Skeletal muscle satellite cell (primary cell): ENCODE results near the gene LMF1.
"Not testable (repeated sequence)": the region's sequence is repeated elsewhere in the genome, so short reads cannot be mapped to it uniquely, and the experiment has no call there.

Experiments used
- H3K27me3 ChIP-seq: 2 replicates; pipeline ENCODE4 v1.7.0; 2013; ENCODE audit warnings: low read length; ENCODE audit not compliant: control insufficient read depth, insufficient read depth
- H3K36me3 ChIP-seq: 2 replicates; pipeline ENCODE4 v1.7.0; 2013; ENCODE audit warnings: mild to moderate bottlenecking, control low read depth, low read length; ENCODE audit not compliant: insufficient read depth
- H3K4me1 ChIP-seq: 2 replicates; pipeline ENCODE4 v1.7.0; 2013; ENCODE audit warnings: low read length; ENCODE audit not compliant: control insufficient read depth, insufficient read depth
- H3K4me2 ChIP-seq: 2 replicates; pipeline ENCODE4 v1.7.0; 2013; ENCODE audit warnings: mild to moderate bottlenecking, low read length
- H3K4me3 ChIP-seq: 2 replicates; pipeline ENCODE4 v1.7.0; 2013; ENCODE audit warnings: low read length
- H3K9ac ChIP-seq: 2 replicates; pipeline ENCODE4 v1.7.0; 2013; ENCODE audit warnings: mild to moderate bottlenecking, low read depth, low read length, moderate library complexity
- H3K9me3 ChIP-seq: replicated peaks from 2 replicates; pipeline ENCODE4 v1.7.0; 2013; ENCODE audit warnings: mild to moderate bottlenecking, control low read depth, low read length

The LMF1 gene

GRCh38 chr16:892536-893255, 78.1 kb downstream of the LMF1 start:
- Histone ChIP-seq H3K9ac (no peak overlapping the region), H3K4me3 (no peak overlapping the region), H3K9me3 (no peaks in the 10 kb centered on the region), H3K36me3 (no peaks in the 10 kb centered on the region), H3K4me1 (no peaks in the 10 kb centered on the region), H3K4me2 (no peak overlapping the region), H3K27me3 (no peaks in the 10 kb centered on the region)

DNA sequence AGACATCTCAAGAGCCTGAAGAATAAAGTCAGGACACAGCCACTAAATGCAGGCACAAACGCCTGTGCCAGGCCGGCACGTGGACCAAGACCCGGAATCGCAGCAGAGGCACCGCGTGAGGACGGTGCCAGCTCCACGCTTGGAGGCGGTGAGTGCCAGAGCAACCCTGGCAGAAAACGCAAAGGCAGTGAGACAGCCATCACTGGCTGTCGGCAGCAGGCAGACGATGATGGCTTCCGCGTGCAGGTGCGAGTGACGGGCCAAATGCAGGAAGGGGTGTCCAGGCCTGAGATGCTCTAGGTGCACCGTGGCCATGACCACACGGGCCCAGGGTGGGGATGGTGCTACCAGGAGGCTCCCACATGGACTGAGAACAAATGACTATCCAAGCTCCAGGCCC, 78.8 kb downstream of the LMF1 start:
- H3K9me3 ChIP-seq: no peaks in the 10 kb centered on the region
- no peaks in the 10 kb centered on the region for H3K4me1 ChIP-seq
- no peaks in the 10 kb centered on the region for H3K27me3 ChIP-seq
- no peaks in the 10 kb centered on the region for H3K36me3 ChIP-seq
- H3K9ac ChIP-seq: no peak overlapping the region
- H3K4me2 ChIP-seq: no peak overlapping the region
- no peak overlapping the region for H3K4me3 ChIP-seq

- Histone ChIP-seq H3K27me3 (no peaks in the 10 kb centered on the region), H3K9ac (no peak overlapping the region), H3K36me3 (no peaks in the 10 kb centered on the region), H3K9me3 (no peaks in the 10 kb centered on the region), H3K4me1 (no peaks in the 10 kb centered on the region), H3K4me2 (no peak overlapping the region), H3K4me3 (no peak overlapping the region)
Observed at GRCh38 chr16:891353-891740, 79.4 kb downstream of the LMF1 start.

DNA sequence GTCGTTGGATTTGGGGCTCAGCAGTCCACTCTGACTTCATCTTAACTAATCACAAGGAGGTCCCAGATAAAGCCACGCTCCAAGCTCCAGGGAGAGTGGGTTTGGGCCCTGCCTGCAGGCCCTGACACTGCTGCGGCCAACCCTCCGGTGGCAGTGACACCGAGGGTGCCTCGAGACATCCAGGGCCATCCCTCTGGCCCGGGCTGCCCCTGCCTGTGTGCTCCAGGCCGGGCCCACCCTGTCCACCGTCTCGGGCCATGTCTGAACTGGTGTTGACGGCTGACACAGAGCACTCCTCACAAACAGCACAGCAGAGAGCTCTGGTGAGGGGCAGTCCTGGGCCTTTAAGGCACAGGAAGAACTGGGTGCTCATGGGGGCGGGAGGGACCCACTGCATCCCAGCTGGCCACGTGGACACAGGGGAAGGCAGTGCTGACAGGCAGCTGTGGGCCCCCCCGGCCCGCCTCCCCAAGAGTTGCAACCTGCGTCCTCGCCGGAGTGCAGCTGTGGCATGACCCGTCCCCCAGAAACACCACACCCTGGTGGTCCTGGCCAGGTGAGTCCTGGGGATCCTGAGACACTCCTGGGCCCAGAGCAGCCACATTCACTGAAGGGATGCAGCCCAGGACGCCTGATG, 80.0 kb downstream of the LMF1 start:
- Histone ChIP-seq H3K27me3 (no peaks in the 10 kb centered on the region), H3K4me3 (no peak overlapping the region), H3K4me1 (no peaks in the 10 kb centered on the region), H3K9ac (no peak overlapping the region), H3K9me3 (no peaks in the 10 kb centered on the region), H3K4me2 (no peak overlapping the region), H3K36me3 (no peaks in the 10 kb centered on the region)

DNA sequence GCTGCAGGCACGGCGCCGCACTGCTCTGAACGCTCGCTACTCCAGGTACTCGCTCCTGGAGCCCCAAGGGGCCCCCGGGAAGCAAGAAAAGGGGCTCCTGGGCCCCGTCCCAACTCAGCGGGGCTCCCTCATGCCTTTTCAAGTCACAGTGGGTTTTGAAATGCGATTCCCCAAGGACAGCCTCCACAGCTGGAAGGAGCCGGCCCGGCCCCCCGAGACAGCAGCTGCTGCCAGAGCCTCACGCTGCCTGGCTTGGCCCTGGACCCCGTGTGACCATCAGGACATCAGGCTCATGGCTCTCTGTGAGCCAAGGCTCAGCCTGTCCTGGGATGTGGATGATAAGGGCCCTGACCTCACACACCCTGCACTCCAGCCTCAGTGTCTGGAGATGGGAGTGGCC, 80.6 kb downstream of the LMF1 start:
- no peaks in the 10 kb centered on the region for H3K36me3 ChIP-seq
- H3K9me3 ChIP-seq: no peaks in the 10 kb centered on the region

GRCh38 chr16:889586-889985, 81.2 kb downstream of the LMF1 start:
- no peak overlapping the region for H3K4me2 ChIP-seq
- no peak overlapping the region for H3K4me3 ChIP-seq
- H3K9me3 ChIP-seq: no peaks in the 10 kb centered on the region
- H3K4me1 ChIP-seq: no peaks in the 10 kb centered on the region
- H3K9ac ChIP-seq: no peak overlapping the region
- no peaks in the 10 kb centered on the region for H3K36me3 ChIP-seq
- H3K27me3 ChIP-seq: no peaks in the 10 kb centered on the region

More for the DNA sequence above, 80.6 kb downstream of the LMF1 start:
- Histone ChIP-seq H3K4me3 (no peak overlapping the region), H3K27me3 (no peaks in the 10 kb centered on the region), H3K4me2 (no peak overlapping the region), H3K4me1 (no peaks in the 10 kb centered on the region), H3K9ac (no peak overlapping the region)

- no peak overlapping the region for H3K9ac ChIP-seq
- H3K4me1 ChIP-seq: no peaks in the 10 kb centered on the region
- H3K4me3 ChIP-seq: no peak overlapping the region
- no peaks in the 10 kb centered on the region for H3K27me3 ChIP-seq
- no peaks in the 10 kb centered on the region for H3K9me3 ChIP-seq
- no peak overlapping the region for H3K4me2 ChIP-seq
- H3K36me3 ChIP-seq: no peaks in the 10 kb centered on the region
Observed at GRCh38 chr16:888901-889570, 81.7 kb downstream of the LMF1 start.

GRCh38 chr16:888456-888855, 82.3 kb downstream of the LMF1 start:
- not testable (repeated sequence) for H3K9ac ChIP-seq, H3K36me3 ChIP-seq, H3K27me3 ChIP-seq, H3K4me1 ChIP-seq, H3K4me2 ChIP-seq, H3K4me3 ChIP-seq, H3K9me3 ChIP-seq

- Histone ChIP-seq H3K4me3 (no peak overlapping the region), H3K9ac (no peak overlapping the region), H3K27me3 (no peaks in the 10 kb centered on the region), H3K9me3 (no peaks in the 10 kb centered on the region), H3K36me3 (no peaks in the 10 kb centered on the region), H3K4me2 (no peak overlapping the region), H3K4me1 (no peaks in the 10 kb centered on the region)
Observed at GRCh38 chr16:887846-888245, 82.9 kb downstream of the LMF1 start.

DNA sequence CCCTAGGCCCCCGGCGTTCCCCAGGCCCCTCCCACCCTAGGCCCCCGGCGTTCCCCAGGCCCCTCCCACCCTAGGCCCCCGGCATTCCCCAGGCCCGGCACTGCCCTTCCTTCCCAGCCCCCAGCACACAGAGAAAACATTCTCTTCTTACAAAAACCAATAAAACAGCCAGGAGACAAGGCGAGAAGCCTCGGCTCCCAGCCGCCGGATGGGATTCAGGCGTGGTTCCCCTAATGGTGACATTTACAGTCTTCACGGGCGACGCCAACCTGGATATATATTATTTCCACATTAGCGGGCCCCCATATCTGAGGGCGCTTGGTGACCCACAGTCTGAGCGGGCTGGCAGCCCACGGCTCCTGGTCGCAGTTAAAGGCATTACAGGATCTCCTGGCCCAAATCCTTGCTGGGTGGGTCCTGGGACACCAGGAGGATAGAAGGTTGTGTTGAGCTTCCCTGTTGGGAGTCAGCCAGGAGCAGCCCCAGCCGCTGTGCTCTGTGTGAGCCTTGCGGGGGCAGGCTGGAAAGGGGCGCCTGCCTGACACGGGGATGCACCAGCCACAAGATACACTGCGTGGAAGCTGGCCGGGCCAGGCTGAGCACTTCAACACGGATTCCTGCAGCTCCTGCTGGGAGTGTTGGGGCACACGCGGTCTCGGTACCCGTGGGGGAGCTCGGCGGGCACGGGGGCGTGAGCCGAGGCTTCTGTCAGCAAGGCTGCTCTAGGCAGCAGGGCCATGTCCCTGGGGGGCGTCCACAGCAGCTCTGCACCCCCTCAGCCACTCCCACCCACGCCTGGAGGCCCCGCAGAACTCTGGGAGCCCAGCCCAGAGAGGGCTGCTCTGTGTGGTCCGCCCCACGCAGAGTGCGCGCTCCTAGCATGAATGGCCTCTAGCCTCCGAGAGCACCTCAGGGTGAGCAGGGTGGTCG, 83.7 kb downstream of the LMF1 start:
- H3K27me3 ChIP-seq: no peaks in the 10 kb centered on the region
- H3K36me3 ChIP-seq: no peaks in the 10 kb centered on the region
- H3K4me1 ChIP-seq: no peaks in the 10 kb centered on the region
- H3K9me3 ChIP-seq: no peaks in the 10 kb centered on the region
- no peak overlapping the region for H3K9ac ChIP-seq
- H3K4me2 ChIP-seq: no peak overlapping the region
- H3K4me3 ChIP-seq: no peak overlapping the region

DNA sequence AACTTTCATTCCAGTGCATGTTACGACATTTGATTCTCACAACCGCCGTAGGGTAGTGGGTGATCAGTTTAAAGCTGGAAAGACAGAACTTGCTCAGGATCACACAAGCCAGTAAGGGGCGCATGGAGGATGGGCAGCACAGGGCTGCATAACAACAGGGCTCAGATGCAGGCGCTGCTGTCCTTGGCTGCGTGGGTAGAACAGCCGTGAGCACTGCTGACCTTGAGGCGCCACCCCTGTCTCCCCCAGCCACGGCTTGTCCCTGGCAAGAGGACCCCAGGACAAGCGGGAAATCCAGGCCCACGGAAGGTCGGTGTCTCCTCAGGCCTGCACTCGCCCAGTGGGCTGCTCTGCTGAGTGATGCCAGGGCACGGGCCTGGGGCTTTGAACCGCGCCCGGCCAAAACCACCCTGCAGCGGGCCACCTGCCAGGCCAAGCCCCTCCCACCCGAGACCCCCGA, 84.7 kb downstream of the LMF1 start:
- Histone ChIP-seq H3K4me1 (no peaks in the 10 kb centered on the region), H3K4me3 (no peak overlapping the region), H3K4me2 (no peak overlapping the region), H3K9ac (no peak overlapping the region), H3K9me3 (no peaks in the 10 kb centered on the region), H3K36me3 (no peaks in the 10 kb centered on the region), H3K27me3 (no peaks in the 10 kb centered on the region)
